H1 (cell line): ENCODE measurements around the gene VEGFC. TPM values are rescaled to one million over a fixed set of nuclear protein-coding genes. Genes with fewer than 3 reads are reported as not detected.

Experiments
- CTCF ChIA-PET: fragments of 300-600 bp; sonication (Branson Sonifier 250); formaldehyde crosslinking; loops from one replicate; lab custom pipeline; 2021; ENCODE audit not compliant: partially characterized antibody; lab: Charles Lee
- POLR2A ChIA-PET: fragments of 300-600 bp; sonication (Branson Sonifier 250); formaldehyde crosslinking; loops from one replicate; lab custom pipeline; 2021; ENCODE audit warnings: inconsistent platforms; ENCODE audit not compliant: partially characterized antibody; lab: Charles Lee
- DNase-seq, 2 experiments: peaks; one replicate each; pipeline versions ENCODE4 v3.0.0 to v3.0.0-alpha.2; 2010 to 2022; ENCODE audit warnings: low spot score in 2 of 2, low read depth in 1 of 2, mixed read lengths in 1 of 2
- FAIRE-seq: peaks from 2 replicates; lab custom pipeline; 2011; peaks lifted over from hg19 to GRCh38; lab: Jason Lieb, UNC
- H2AFZ ChIP-seq: 2 replicates; pipeline ENCODE4 v1.8.1; 2012; ENCODE audit warnings: low read length, inconsistent platforms
- H2AK5ac ChIP-seq: 2 replicates; pipeline ENCODE4 v1.6.1; 2013; ENCODE audit warnings: low read depth, low read length
- H2BK120ac ChIP-seq: replicated peaks from 2 replicates; pipeline ENCODE3; 2013; ENCODE audit warnings: low read depth, low read length, inconsistent platforms
- H2BK12ac ChIP-seq: 2 replicates; pipeline ENCODE4 v1.6.1; 2013; ENCODE audit warnings: low read depth, low read length
- H2BK15ac ChIP-seq: 2 replicates; pipeline ENCODE4 v1.6.1; 2013; ENCODE audit warnings: low read length
- H2BK20ac ChIP-seq: 2 replicates; pipeline ENCODE4 v1.6.1; 2013; ENCODE audit warnings: low read length
- H2BK5ac ChIP-seq: 2 replicates; pipeline ENCODE4 v1.6.1; 2013; ENCODE audit warnings: low read depth, low read length
- H3K14ac ChIP-seq: 2 replicates; pipeline ENCODE4 v1.6.1; 2013; ENCODE audit warnings: inconsistent platforms; ENCODE audit not compliant: insufficient read length
- H3K18ac ChIP-seq: 2 replicates; pipeline ENCODE4 v1.6.1; 2013; ENCODE audit warnings: low read length; ENCODE audit errors: extremely low read depth
- H3K23ac ChIP-seq: 2 replicates; pipeline ENCODE4 v1.6.1; 2013; ENCODE audit warnings: inconsistent platforms; ENCODE audit not compliant: insufficient read length
- H3K23me2 ChIP-seq: 2 replicates; pipeline ENCODE4 v1.6.1; 2013; ENCODE audit warnings: low read depth, low read length
- H3K27ac ChIP-seq: 2 replicates; pipeline ENCODE4 v1.6.1; 2011; ENCODE audit warnings: low read depth, low read length, inconsistent platforms
- H3K27me3 ChIP-seq, 4 experiments: replicated peaks in 1 of 4; 1 replicate in 1 of 4; 2 replicates in 3 of 4; pipeline versions ENCODE4 v1.6.1 to v1.8.1; 2011 to 2013; ENCODE audit warnings: low read length in 3 of 4, mild to moderate bottlenecking in 3 of 4, inconsistent platforms in 2 of 4, mixed read lengths in 2 of 4, moderate library complexity in 1 of 4; ENCODE audit not compliant: control insufficient read depth in 3 of 4, insufficient read depth in 3 of 4; ENCODE audit errors: extremely low read depth in 1 of 4
- H3K36me3 ChIP-seq, 4 experiments: 2 replicates each; pipeline versions ENCODE4 v1.6.1 to v1.8.1; 2011 to 2013; ENCODE audit warnings: mild to moderate bottlenecking in 4 of 4, low read length in 3 of 4, moderate library complexity in 2 of 4, control low read depth in 1 of 4, inconsistent platforms in 1 of 4; ENCODE audit not compliant: insufficient read depth in 4 of 4, control insufficient read depth in 2 of 4
- H3K4ac ChIP-seq: replicated peaks from 2 replicates; pipeline ENCODE3; 2013; ENCODE audit warnings: low read length, low read depth, mixed read lengths, inconsistent platforms; ENCODE audit not compliant: insufficient read length
- H3K4me1 ChIP-seq, 4 experiments: replicated peaks in 1 of 4; 1 replicate in 1 of 4; 2 replicates in 3 of 4; pipeline versions ENCODE4 v1.6.1 to v1.8.1; 2011 to 2013; ENCODE audit warnings: low read length in 3 of 4, inconsistent platforms in 2 of 4, mixed read lengths in 1 of 4; ENCODE audit not compliant: insufficient read depth in 4 of 4, control insufficient read depth in 3 of 4
- H3K4me2 ChIP-seq, 2 experiments: 2 replicates each; pipeline versions ENCODE4 v1.6.1 to v1.8.1; 2011 to 2013; ENCODE audit warnings: low read depth in 2 of 2, low read length in 2 of 2, control low read depth in 1 of 2, inconsistent platforms in 1 of 2, mild to moderate bottlenecking in 1 of 2; ENCODE audit not compliant: insufficient read depth in 1 of 2
- H3K4me3 ChIP-seq, 4 experiments: fragments of 200-600, 300-600 bp in 1 of 4; sonication (generic), shearing (Covaris generic), sonication (Bioruptor Twin) in 1 of 4; 2 replicates each; pipeline versions ENCODE4 v1.5.1 to v1.8.1; 2011 to 2016; ENCODE audit warnings: low read length in 4 of 4, low read depth in 3 of 4, control low read depth in 2 of 4, inconsistent platforms in 2 of 4, mild to moderate bottlenecking in 2 of 4, mixed read lengths in 1 of 4, moderate library complexity in 1 of 4; ENCODE audit not compliant: insufficient read depth in 2 of 4; ENCODE audit errors: extremely low read depth in 1 of 4
- H3K56ac ChIP-seq: replicated peaks from 2 replicates; pipeline ENCODE3; 2013; ENCODE audit warnings: low read depth, mild to moderate bottlenecking, mixed read lengths, low read length, inconsistent platforms; ENCODE audit not compliant: insufficient read length
- H3K79me1 ChIP-seq: 2 replicates; pipeline ENCODE4 v1.6.1; 2013; ENCODE audit warnings: low read depth, low read length, control low read depth
- H3K79me2 ChIP-seq, 2 experiments: 2 replicates each; pipeline versions ENCODE4 v1.6.1 to v1.8.1; 2012 to 2013; ENCODE audit warnings: low read length in 2 of 2, mild to moderate bottlenecking in 2 of 2, inconsistent platforms in 1 of 2; ENCODE audit not compliant: insufficient read depth in 2 of 2, control insufficient read depth in 1 of 2
- H3K9ac ChIP-seq, 4 experiments: replicated peaks in 1 of 4; 1 replicate in 1 of 4; 2 replicates in 3 of 4; pipeline versions ENCODE4 v1.6.1 to v1.8.1; 2011 to 2013; ENCODE audit warnings: low read depth in 3 of 4, low read length in 3 of 4, control low read depth in 2 of 4, mild to moderate bottlenecking in 2 of 4, moderate library complexity in 2 of 4, inconsistent platforms in 1 of 4; ENCODE audit errors: extremely low read depth in 1 of 4
- H3K9me3 ChIP-seq, 2 experiments: 2 replicates each; pipeline versions ENCODE4 v1.6.1 to v1.8.1; 2012 to 2013; ENCODE audit warnings: mild to moderate bottlenecking in 2 of 2, moderate library complexity in 2 of 2, control low read depth in 1 of 2, inconsistent platforms in 1 of 2, low read depth in 1 of 2, low read length in 1 of 2, mixed read lengths in 1 of 2; ENCODE audit not compliant: insufficient read depth in 2 of 2
- H4K20me1 ChIP-seq, 2 experiments: replicated peaks in 1 of 2; 2 replicates each; pipeline versions ENCODE3 to v1.8.1; 2011 to 2013; ENCODE audit warnings: inconsistent platforms in 2 of 2, low read length in 2 of 2, mild to moderate bottlenecking in 1 of 2; ENCODE audit not compliant: insufficient read depth in 2 of 2, control insufficient read depth in 1 of 2
- H4K5ac ChIP-seq: 2 replicates; pipeline ENCODE4 v1.6.1; 2013; ENCODE audit warnings: low read length, low read depth, mixed read lengths, inconsistent platforms; ENCODE audit not compliant: insufficient read length
- H4K8ac ChIP-seq: 2 replicates; pipeline ENCODE4 v1.8.0; 2013; ENCODE audit warnings: mild to moderate bottlenecking, moderate library complexity, low read length, inconsistent platforms; ENCODE audit not compliant: insufficient read depth; ENCODE audit errors: extremely low read depth
- H4K91ac ChIP-seq: replicated peaks from 2 replicates; pipeline ENCODE3; 2013; ENCODE audit warnings: low read length, mixed read lengths, inconsistent platforms; ENCODE audit not compliant: insufficient read length
- EGR1 ChIP-seq: IDR thresholded peaks from 2 replicates; pipeline ENCODE4 v1.6.1; 2011; ENCODE audit warnings: low read depth, low read length, borderline replicate concordance
- POLR2A ChIP-seq, 2 experiments: IDR thresholded peaks; 1 replicate in 1 of 2; 2 replicates in 1 of 2; pipeline ENCODE4 v1.6.1; 2011; ENCODE audit warnings: low read depth in 2 of 2, low read length in 2 of 2, mild to moderate bottlenecking in 2 of 2; ENCODE audit errors: control extremely low read depth in 1 of 2
- RAD21 ChIP-seq, 2 experiments: IDR thresholded peaks in 1 of 2; conservative IDR thresholded peaks in 1 of 2; 2 replicates each; pipeline ENCODE4 v1.6.1; 2011; ENCODE audit warnings: low read depth in 2 of 2, low read length in 2 of 2, improper control_type of control experiment in 1 of 2, inconsistent platforms in 1 of 2, mild to moderate bottlenecking in 1 of 2, moderate library complexity in 1 of 2
- RFX5 ChIP-seq: IDR thresholded peaks from 2 replicates; pipeline ENCODE4 v1.6.1; 2011; ENCODE audit warnings: low read depth, low read length, improper control_type of control experiment, borderline replicate concordance
- TEAD4 ChIP-seq: IDR thresholded peaks from 2 replicates; pipeline ENCODE4 v1.6.1; 2012; ENCODE audit warnings: low read depth, low read length, inconsistent platforms, mixed read lengths
- USF2 ChIP-seq: IDR thresholded peaks from 2 replicates; pipeline ENCODE4 v1.6.1; 2011; ENCODE audit warnings: low read length, improper control_type of control experiment
- WGBS, 2 experiments: shearing (Covaris generic) in 1 of 2; methylation state at CpG; one replicate each; pipeline versions ENCODE4 v1.1.6 to v1.1.7; 2013 to 2015; ENCODE audit warnings: low lambda C conversion rate in 2 of 2, mixed read lengths in 2 of 2, inconsistent platforms in 1 of 2, low coverage in 1 of 2, missing lambda C conversion rate in 1 of 2; ENCODE audit not compliant: insufficient replicate concordance in 2 of 2, insufficient coverage in 1 of 2, insufficient read length in 1 of 2; ENCODE audit errors: extremely low coverage in 1 of 2, missing lambda C conversion rate in 1 of 2; 5-methylcytosine and 5-hydroxymethylcytosine counted together
- polyA plus RNA-seq, 7 experiments: library from polyadenylated mRNA; depleted of rRNA in 3 of 7; stranded (reverse) in 5 of 7; unstranded in 2 of 7; fragments of >200 nt in 5 of 7; fragments of 200-250 nt in 2 of 7; gene quantifications; 1 replicate in 5 of 7; 2 replicates in 1 of 7; 4 replicates in 1 of 7; pipeline versions ENCODE4 v1.2.1 to v1.2.3, GENCODE V29; 2011 to 2013; ENCODE audit warnings: missing spikeins in 2 of 7, mixed read lengths in 2 of 7
- total RNA-seq: library from RNA; stranded (reverse); fragmentation: NEBNext Ultra II Directional; extraction: Animal tissue kit (Norgen Biotek cat#: 25700); gene quantifications from 2 replicates; pipeline ENCODE4 v1.2.1, GENCODE V29; 2021

Gene VEGFC
- total and polyA plus RNA-seq, 2 of the 8 experiments (the other 6 are each of a cell fraction or from before 2014, with no cell fraction given): 0.53 to 1.4 TPM

DNA sequence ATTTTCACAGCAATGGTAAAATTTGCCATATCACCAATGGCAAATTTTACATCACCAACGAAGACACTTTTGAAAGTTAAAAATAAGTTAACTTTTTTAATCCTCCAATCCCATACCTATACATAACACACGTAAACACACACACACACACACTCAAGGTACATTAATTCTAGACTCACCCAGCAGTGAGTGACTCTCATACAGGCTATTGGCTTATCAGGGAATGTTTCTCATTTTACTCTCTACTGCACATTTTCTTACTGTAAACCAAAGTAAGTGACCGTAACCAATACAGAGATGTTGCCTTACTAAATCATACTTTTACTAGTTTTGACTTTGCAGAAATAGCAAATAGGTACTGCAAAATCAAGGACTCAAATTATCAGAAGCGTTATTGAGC, 2.3 kb downstream of the VEGFC start:
- Histone ChIP-seq H3K4me1 (0 out of 7 replicates have a peak, but pooled peaks cover 0 to 2% (median 0%) of the 10 kb centered on the region in 4 experiments), H3K27ac (no peak overlapping the region), H3K4ac (no peak overlapping the region), H3K14ac (no peak overlapping the region), H3K79me2 (no peaks in the 10 kb centered on the region), H3K23ac (no peak overlapping the region), H3K56ac (no peak overlapping the region), H2BK15ac (no peak overlapping the region), H3K4me2 (no peak overlapping the region), H2BK20ac (no peak overlapping the region), H3K9ac (no peak overlapping the region), H4K91ac (no peak overlapping the region), H2BK5ac (no peak overlapping the region), H4K5ac (no peak overlapping the region), H4K8ac (no peak overlapping the region), H2AK5ac (no peak overlapping the region), H3K79me1 (no peaks in the 10 kb centered on the region), H2AFZ (no peak overlapping the region), H2BK12ac (no peak overlapping the region), H3K18ac (no peak overlapping the region), H3K27me3 (peaks cover 4 to 18% (median 9%) of the 10 kb centered on the region in 4 experiments), H3K23me2 (peaks cover 2% of the 10 kb centered on the region; the same call in 1 of the 2 replicates), H3K4me3 (no peak overlapping the region), H4K20me1 (no peaks in the 10 kb centered on the region), H3K9me3 (no peaks in the 10 kb centered on the region), H3K36me3 (no peaks in the 10 kb centered on the region), H2BK120ac (no peak overlapping the region)
- ChIA-PET POLR2A (no interaction called here), CTCF (no interaction called here)
- WGBS, 2 experiments: 90 to 100% methylated on average over 1 to 4 of the region's 4 CpGs
- DNase-seq: no peak
- FAIRE-seq: no peak
- TF ChIP-seq USF2: no peak
- no peak for TF ChIP-seq RAD21 (IDR thresholded peaks at IDR 0.05 in 1 of 2, conservative IDR thresholded peaks at IDR 0.05 in 1 of 2; ENCODE audit: low read depth in 2 of 2, low read length in 2 of 2)
- TF ChIP-seq POLR2A (IDR thresholded peaks at IDR 0.05; ENCODE audit: control extremely low read depth in 1 of 2, low read depth in 2 of 2, low read length in 2 of 2): no peak
- TF ChIP-seq RFX5: no peak
- no peak for TF ChIP-seq EGR1
- no peak for TF ChIP-seq TEAD4
